ENCODE data around the gene RET.
"Not testable (repeated sequence)": the region's sequence is repeated elsewhere in the genome, so short reads cannot be mapped to it uniquely, and the experiment has no call there.

Gene RET

DNA sequence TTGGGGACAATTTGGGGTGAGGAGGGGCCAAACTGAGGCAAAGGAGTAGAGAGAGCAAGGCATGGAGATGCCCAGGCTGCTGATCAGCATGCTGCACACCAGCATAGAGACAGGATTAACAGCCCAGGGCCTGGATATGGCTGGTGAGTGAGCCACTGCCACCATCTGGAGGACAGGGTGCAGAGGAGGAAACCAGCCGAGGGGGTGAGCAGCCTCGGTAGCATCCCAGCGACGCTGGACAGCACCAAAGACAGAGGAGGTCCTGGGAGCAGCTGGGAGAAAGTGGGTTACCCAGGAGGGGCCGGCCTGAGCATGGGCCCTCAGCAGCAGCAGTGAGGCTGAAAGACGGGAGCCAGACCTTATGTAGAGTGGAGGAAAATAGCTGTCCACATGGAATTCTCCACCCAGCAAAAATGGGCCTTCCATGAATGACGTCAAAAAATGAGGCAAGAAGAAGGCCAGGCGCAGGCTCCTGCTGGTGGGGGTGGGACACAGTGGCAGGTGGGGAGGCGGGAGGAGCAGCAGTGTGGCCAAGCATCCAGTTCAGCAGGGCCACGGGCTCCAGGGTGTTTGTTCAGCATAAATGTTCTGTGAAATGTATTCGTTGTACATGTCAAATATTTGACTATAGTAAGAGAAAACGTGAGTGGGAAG is 16.7 kb downstream of the RET start:
- no peak for DNase-seq (ENCODE audit: low spot score)
- CTCF ChIA-PET = interaction anchor here (0.7 to 1.5 kb wide), 3 partner anchors 12 to 569 kb away, joined by 3 to 4 read pairs (median 4); no protein-coding TSS in a partner anchor

DNA sequence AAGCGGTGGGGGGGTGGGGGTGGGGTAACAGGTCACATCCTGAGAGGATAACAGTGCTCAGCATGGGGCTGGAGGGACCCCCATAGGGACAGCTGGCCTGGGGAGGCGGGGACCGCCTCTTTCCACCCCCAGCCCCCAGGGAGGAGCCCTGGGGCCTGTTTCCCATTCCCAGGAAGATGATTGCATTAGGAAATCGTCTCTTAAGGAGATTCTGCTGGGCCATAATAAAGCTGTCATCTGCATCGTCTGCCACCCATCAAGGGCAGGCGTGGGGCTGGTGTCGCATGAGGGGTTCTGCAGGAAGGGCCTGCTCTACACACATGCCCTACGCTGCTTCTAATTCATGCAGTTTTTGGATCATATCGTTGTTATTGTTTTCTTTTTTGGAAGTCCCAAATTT is 17.2 kb downstream of the RET start:
- POLR2A ChIA-PET (ENCODE audit: low non-redundant PET) = no interaction called here
- no peak overlapping the region for H3K27ac ChIP-seq
- CTCF ChIA-PET = interaction anchor here (1.5 kb wide), 1 partner anchor 11 kb away, joined by 4 read pairs; no protein-coding TSS in a partner anchor
- DNase-seq (ENCODE audit: low spot score) = no peak
- TF ChIP-seq, protein P1, sequence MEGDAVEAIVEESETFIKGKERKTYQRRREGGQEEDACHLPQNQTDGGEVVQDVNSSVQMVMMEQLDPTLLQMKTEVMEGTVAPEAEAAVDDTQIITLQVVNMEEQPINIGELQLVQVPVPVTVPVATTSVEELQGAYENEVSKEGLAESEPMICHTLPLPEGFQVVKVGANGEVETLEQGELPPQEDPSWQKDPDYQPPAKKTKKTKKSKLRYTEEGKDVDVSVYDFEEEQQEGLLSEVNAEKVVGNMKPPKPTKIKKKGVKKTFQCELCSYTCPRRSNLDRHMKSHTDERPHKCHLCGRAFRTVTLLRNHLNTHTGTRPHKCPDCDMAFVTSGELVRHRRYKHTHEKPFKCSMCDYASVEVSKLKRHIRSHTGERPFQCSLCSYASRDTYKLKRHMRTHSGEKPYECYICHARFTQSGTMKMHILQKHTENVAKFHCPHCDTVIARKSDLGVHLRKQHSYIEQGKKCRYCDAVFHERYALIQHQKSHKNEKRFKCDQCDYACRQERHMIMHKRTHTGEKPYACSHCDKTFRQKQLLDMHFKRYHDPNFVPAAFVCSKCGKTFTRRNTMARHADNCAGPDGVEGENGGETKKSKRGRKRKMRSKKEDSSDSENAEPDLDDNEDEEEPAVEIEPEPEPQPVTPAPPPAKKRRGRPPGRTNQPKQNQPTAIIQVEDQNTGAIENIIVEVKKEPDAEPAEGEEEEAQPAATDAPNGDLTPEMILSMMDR (conservative IDR thresholded peaks at IDR 0.05; ENCODE audit: low read depth) = no peak

More for the DNA sequence above, 16.7 kb downstream of the RET start:
- TF ChIP-seq, protein P1 (conservative IDR thresholded peaks at IDR 0.05; ENCODE audit: low read depth) = no peak
- no peak overlapping the region for H3K27ac ChIP-seq
- POLR2A ChIA-PET (ENCODE audit: low non-redundant PET) = no interaction called here

DNA sequence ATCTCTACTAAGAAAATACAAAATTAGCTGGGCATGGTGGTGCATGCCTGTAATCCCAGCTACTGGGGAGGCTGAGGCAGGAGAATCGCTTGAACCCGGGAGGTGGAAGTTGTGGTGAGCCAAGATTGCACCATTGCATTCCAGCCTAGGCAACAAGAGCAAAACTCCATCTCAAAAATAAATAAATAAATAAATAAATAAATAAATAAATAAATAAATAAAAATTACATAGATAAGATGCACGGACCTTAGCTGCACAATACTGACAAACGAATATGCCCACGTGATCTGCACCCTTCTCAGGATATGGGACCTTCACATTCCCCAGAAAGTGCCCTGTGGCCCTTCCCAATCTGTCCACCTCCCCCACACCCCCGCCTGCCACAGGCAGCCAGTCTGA is 22.5 kb downstream of the RET start:
- DNase-seq (ENCODE audit: low spot score); H3K27ac ChIP-seq; POLR2A ChIA-PET (ENCODE audit: low non-redundant PET); CTCF ChIA-PET: not testable (repeated sequence)

DNA sequence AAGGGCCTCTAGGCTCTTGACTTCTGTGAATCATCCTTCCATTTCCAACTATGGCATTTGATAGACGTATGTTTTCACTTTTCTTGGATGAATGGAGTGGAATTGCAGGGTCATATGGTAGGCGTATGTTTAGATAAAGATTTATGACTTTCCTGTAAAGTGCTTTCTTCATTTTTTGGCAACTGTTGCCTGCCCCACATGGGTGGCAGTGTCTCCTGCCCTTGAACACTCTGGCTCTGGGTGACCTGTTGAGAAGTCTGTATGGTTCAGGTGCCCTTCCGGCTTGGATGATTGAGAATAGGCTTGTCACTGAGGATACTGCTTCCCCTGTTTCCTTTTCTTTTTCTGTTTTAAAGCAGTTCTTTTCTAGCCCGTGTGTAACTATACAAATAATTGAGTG is 23.1 kb downstream of the RET start:
- POLR2A ChIA-PET (ENCODE audit: low non-redundant PET) = no interaction called here
- CTCF ChIA-PET = no interaction called here
- H3K27ac ChIP-seq = no peak overlapping the region
- TF ChIP-seq, protein P1 (conservative IDR thresholded peaks at IDR 0.05; ENCODE audit: low read depth) = no peak
- no peak for DNase-seq (ENCODE audit: low spot score)

DNA sequence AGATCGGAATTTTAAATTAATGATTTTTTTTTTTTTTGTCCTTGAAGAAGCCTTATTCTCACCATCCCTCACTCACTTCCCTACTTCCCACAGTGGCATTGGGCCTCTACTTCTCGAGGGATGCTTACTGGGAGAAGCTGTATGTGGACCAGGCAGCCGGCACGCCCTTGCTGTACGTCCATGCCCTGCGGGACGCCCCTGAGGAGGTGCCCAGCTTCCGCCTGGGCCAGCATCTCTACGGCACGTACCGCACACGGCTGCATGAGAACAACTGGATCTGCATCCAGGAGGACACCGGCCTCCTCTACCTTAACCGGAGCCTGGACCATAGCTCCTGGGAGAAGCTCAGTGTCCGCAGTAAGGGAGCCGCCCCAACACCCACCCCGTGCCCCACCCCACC is 23.5 kb downstream of the RET start:
- TF ChIP-seq, protein P1 (conservative IDR thresholded peaks at IDR 0.05; ENCODE audit: low read depth) = no peak
- H3K27ac ChIP-seq = no peak overlapping the region
- ChIA-PET CTCF (no interaction called here), POLR2A (ENCODE audit: low non-redundant PET) (no interaction called here)
- no peak for DNase-seq (ENCODE audit: low spot score)

DNA sequence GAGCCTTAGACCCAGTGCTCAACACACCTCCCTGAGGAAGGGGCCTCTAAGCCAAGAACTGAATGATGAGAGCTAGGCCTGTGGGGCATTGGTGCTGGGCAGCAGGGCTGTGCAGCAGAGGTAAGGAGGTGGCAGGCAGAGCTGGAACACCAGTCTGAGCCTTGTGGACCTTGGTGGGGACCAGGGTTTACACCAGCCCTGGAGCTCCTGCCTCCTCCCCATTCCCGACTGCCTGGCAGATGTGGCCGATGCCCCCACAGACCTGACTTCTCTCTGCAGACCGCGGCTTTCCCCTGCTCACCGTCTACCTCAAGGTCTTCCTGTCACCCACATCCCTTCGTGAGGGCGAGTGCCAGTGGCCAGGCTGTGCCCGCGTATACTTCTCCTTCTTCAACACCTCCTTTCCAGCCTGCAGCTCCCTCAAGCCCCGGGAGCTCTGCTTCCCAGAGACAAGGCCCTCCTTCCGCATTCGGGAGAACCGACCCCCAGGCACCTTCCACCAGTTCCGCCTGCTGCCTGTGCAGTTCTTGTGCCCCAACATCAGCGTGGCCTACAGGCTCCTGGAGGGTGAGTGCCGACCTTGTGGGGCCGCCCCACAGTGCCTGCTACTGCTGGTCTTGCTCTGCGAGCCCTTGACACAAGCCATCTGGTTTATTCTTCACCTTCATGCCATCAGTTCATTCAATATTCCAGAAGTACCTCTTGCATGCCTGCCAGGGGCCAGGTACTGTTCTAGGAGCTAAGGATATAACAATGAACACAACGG is 25.4 kb downstream of the RET start:
- DNase-seq (ENCODE audit: low spot score) = no peak
- no peak overlapping the region for H3K27ac ChIP-seq
- ChIA-PET POLR2A (ENCODE audit: low non-redundant PET) (interaction anchor here (0.6 kb wide), 1 partner anchor 15 kb away, joined by 3 read pairs; no protein-coding TSS in a partner anchor), CTCF (interaction anchor here (0.5 kb wide), 1 partner anchor 164 kb away, joined by 4 read pairs; no protein-coding TSS in a partner anchor)
- TF ChIP-seq, protein P1 (conservative IDR thresholded peaks at IDR 0.05; ENCODE audit: low read depth) = no peak

Measured in RWPE1 (cell line).